HepG2 (cell line): ENCODE measurements around the gene VAPB. TPM values are rescaled to one million over a fixed set of nuclear protein-coding genes. Genes with fewer than 3 reads are reported as not detected.

Experiments used
- ZNF207 ChIP-seq: fragments of 450-650 bp; IDR thresholded peaks from 2 replicates; pipeline ENCODE4 v1.6.1; 2016; ENCODE audit warnings: antibody characterized with exemption, borderline replicate concordance
- ZNF318 ChIP-seq: sonication (generic); formaldehyde crosslinking; IDR thresholded peaks from 2 replicates; pipeline ENCODE4 v1.4.0; 2020; ENCODE audit warnings: mild to moderate bottlenecking, missing genetic modification reagents
- ZNF503 ChIP-seq: sonication (generic); formaldehyde crosslinking; IDR thresholded peaks from 2 replicates; pipeline ENCODE4 v1.4.0; 2020; ENCODE audit warnings: missing genetic modification reagents
- ZNF598 ChIP-seq: sonication (generic); formaldehyde crosslinking; IDR thresholded peaks from 2 replicates; pipeline ENCODE4 v1.5.1; 2020; ENCODE audit warnings: mild to moderate bottlenecking, missing genetic modification reagents, borderline replicate concordance
- ZNF704 ChIP-seq: sonication (generic); formaldehyde crosslinking; IDR thresholded peaks from 2 replicates; pipeline ENCODE4 v1.8.1; 2023; ENCODE audit warnings: mild to moderate bottlenecking, inconsistent platforms, moderate library complexity, missing genetic modification reagents, borderline replicate concordance
- ZNF766 ChIP-seq: sonication (generic); formaldehyde crosslinking; IDR thresholded peaks from 2 replicates; pipeline ENCODE4 v1.5.0; 2020; ENCODE audit warnings: missing genetic modification reagents, borderline replicate concordance
- polyA plus RNA-seq, 8 experiments: library from polyadenylated mRNA; depleted of rRNA in 3 of 8; stranded (reverse) in 7 of 8; unstranded in 1 of 8; fragments of >200 nt; fragmentation: Illumina TruSeq in 4 of 8; extraction: Trizol in 4 of 8; gene quantifications; 2 replicates each; pipeline versions ENCODE4 v1.2.1 to v1.2.3, GENCODE V29; 2011 to 2016; ENCODE audit warnings: low read depth in 4 of 8, missing spikeins in 1 of 8, mixed read lengths in 1 of 8; ENCODE audit not compliant: insufficient read depth in 1 of 8
- total RNA-seq, 5 experiments: library from RNA; depleted of rRNA; stranded (reverse); fragments of >200 nt; fragmentation: Illumina TruSeq; extraction: Trizol; gene quantifications; 2 replicates each; pipeline ENCODE4 v1.2.3, GENCODE V29; 2016; ENCODE audit warnings: low read depth in 1 of 5
- TF ChIP-seq, protein P1 (sequence below): sonication (generic); formaldehyde crosslinking; IDR thresholded peaks from 2 replicates; pipeline ENCODE4 v1.8.1; 2023; ENCODE audit warnings: missing genetic modification reagents, inconsistent platforms, borderline replicate concordance
- TF ChIP-seq, protein P2 (sequence below): sonication (generic); formaldehyde crosslinking; IDR thresholded peaks from 2 replicates; pipeline ENCODE4 v1.5.1; 2020; ENCODE audit warnings: mild to moderate bottlenecking, missing genetic modification reagents, borderline replicate concordance

VAPB gene
- total and polyA plus RNA-seq, 2 of the 13 experiments (the other 11 are each of a cell fraction or from before 2014, with no cell fraction given): 18.6 to 48.5 TPM

GRCh38 chr20:58389324-58389967 is 417 bp downstream of the VAPB start (continued):
- TF ChIP-seq ZNF503 (CRISPR knock-in tag) (no peak; the same call in 1 of the 2 replicates), ZNF207 (no peak), ZNF318 (CRISPR knock-in tag) (0 out of 2 replicates have a peak, but pooled peaks have one; percentile 46), ZNF766 (CRISPR knock-in tag) (no peak; the same call in 1 of the 2 replicates), ZNF704 (CRISPR knock-in tag) (0 out of 2 replicates have a peak, but pooled peaks have one; percentile 62), ZNF598 (peak; percentile 50; the same call in 1 of the 2 replicates)
- TF ChIP-seq, protein P1, sequence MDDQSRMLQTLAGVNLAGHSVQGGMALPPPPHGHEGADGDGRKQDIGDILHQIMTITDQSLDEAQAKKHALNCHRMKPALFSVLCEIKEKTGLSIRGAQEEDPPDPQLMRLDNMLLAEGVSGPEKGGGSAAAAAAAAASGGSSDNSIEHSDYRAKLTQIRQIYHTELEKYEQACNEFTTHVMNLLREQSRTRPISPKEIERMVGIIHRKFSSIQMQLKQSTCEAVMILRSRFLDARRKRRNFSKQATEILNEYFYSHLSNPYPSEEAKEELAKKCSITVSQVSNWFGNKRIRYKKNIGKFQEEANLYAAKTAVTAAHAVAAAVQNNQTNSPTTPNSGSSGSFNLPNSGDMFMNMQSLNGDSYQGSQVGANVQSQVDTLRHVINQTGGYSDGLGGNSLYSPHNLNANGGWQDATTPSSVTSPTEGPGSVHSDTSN (CRISPR knock-in tag): 0 out of 2 replicates have a peak, but pooled peaks have one; percentile 65
- TF ChIP-seq, protein P2, sequence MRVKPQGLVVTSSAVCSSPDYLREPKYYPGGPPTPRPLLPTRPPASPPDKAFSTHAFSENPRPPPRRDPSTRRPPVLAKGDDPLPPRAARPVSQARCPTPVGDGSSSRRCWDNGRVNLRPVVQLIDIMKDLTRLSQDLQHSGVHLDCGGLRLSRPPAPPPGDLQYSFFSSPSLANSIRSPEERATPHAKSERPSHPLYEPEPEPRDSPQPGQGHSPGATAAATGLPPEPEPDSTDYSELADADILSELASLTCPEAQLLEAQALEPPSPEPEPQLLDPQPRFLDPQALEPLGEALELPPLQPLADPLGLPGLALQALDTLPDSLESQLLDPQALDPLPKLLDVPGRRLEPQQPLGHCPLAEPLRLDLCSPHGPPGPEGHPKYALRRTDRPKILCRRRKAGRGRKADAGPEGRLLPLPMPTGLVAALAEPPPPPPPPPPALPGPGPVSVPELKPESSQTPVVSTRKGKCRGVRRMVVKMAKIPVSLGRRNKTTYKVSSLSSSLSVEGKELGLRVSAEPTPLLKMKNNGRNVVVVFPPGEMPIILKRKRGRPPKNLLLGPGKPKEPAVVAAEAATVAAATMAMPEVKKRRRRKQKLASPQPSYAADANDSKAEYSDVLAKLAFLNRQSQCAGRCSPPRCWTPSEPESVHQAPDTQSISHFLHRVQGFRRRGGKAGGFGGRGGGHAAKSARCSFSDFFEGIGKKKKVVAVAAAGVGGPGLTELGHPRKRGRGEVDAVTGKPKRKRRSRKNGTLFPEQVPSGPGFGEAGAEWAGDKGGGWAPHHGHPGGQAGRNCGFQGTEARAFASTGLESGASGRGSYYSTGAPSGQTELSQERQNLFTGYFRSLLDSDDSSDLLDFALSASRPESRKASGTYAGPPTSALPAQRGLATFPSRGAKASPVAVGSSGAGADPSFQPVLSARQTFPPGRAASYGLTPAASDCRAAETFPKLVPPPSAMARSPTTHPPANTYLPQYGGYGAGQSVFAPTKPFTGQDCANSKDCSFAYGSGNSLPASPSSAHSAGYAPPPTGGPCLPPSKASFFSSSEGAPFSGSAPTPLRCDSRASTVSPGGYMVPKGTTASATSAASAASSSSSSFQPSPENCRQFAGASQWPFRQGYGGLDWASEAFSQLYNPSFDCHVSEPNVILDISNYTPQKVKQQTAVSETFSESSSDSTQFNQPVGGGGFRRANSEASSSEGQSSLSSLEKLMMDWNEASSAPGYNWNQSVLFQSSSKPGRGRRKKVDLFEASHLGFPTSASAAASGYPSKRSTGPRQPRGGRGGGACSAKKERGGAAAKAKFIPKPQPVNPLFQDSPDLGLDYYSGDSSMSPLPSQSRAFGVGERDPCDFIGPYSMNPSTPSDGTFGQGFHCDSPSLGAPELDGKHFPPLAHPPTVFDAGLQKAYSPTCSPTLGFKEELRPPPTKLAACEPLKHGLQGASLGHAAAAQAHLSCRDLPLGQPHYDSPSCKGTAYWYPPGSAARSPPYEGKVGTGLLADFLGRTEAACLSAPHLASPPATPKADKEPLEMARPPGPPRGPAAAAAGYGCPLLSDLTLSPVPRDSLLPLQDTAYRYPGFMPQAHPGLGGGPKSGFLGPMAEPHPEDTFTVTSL (CRISPR knock-in tag): no peak
